Neural cell (in vitro differentiated cells): ENCODE results near the gene TXN. TPM values are rescaled to one million over a fixed set of nuclear protein-coding genes. Genes with fewer than 3 reads are reported as not detected.
"Not testable (repeated sequence)": the region's sequence is repeated elsewhere in the genome, so short reads cannot be mapped to it uniquely, and the experiment has no call there.

Experiments used
- H2AFZ ChIP-seq: fragments of 200-600, 300-800 bp; sonication (generic), shearing (Covaris generic); 2 replicates; pipeline ENCODE4 v1.6.0; 2014; ENCODE audit warnings: low read depth, mild to moderate bottlenecking, antibody characterized with exemption, low read length, moderate library complexity
- H3F3A ChIP-seq: fragments of 200-600 bp; shearing (Covaris generic); 2 replicates; pipeline ENCODE4 v1.6.1; 2016; ENCODE audit warnings: mild to moderate bottlenecking, moderate library complexity, mixed read lengths, antibody characterized with exemption, low read length; ENCODE audit not compliant: insufficient read depth, poor library complexity, severe bottlenecking
- H3K27ac ChIP-seq: fragments of 200-600, 300-800 bp; sonication (generic), shearing (Covaris generic); 2 replicates; pipeline ENCODE4 v1.5.1; 2014; ENCODE audit warnings: mild to moderate bottlenecking, low read length, moderate library complexity
- H3K27me3 ChIP-seq: fragments of 300-800, 200-600 bp; sonication (generic), shearing (Covaris generic); 2 replicates; pipeline ENCODE4 v1.6.0; 2014; ENCODE audit warnings: mild to moderate bottlenecking, low read depth, low read length, moderate library complexity; ENCODE audit not compliant: insufficient read depth
- H3K36me3 ChIP-seq: fragments of 300-800, 200-600 bp; sonication (generic), shearing (Covaris generic); 2 replicates; pipeline ENCODE4 v1.5.1; 2014; ENCODE audit warnings: mild to moderate bottlenecking, antibody characterized with exemption, low read length, moderate library complexity; ENCODE audit not compliant: insufficient read depth
- H3K4me2 ChIP-seq: fragments of 300-800, 200-600 bp; sonication (generic), shearing (Covaris generic); 2 replicates; pipeline ENCODE4 v1.6.0; 2014; ENCODE audit warnings: mild to moderate bottlenecking, low read length
- H3K4me3 ChIP-seq: fragments of 300-800, 200-600 bp; sonication (generic), shearing (Covaris generic); 2 replicates; pipeline ENCODE4 v1.5.1; 2014; ENCODE audit warnings: mild to moderate bottlenecking, low read length, moderate library complexity
- H3K79me2 ChIP-seq: fragments of 200-600 bp; shearing (Covaris generic); replicated peaks from 2 replicates; pipeline ENCODE4 v1.6.0; 2014; ENCODE audit warnings: mild to moderate bottlenecking, low read length, moderate library complexity; ENCODE audit not compliant: insufficient read depth
- H3K9ac ChIP-seq: fragments of 300-800, 200-600 bp; sonication (generic), shearing (Covaris generic); 2 replicates; pipeline ENCODE4 v1.6.1; 2016; ENCODE audit warnings: mild to moderate bottlenecking, low read length, mixed read lengths
- H3K9me2 ChIP-seq: fragments of 200-600 bp; shearing (Covaris generic); 2 replicates; pipeline ENCODE4 v1.6.1; 2016; ENCODE audit warnings: mild to moderate bottlenecking, low read length, mixed read lengths; ENCODE audit not compliant: insufficient read depth
- H3K9me3 ChIP-seq: fragments of 200-600, 300-800 bp; sonication (generic), shearing (Covaris generic); 2 replicates; pipeline ENCODE4 v1.6.1; 2016; ENCODE audit warnings: mild to moderate bottlenecking, mixed run types, low read length, moderate library complexity, mixed read lengths
- H4K20me1 ChIP-seq: fragments of 200-600 bp; shearing (Covaris generic); 2 replicates; pipeline ENCODE4 v1.6.1; 2016; ENCODE audit warnings: mild to moderate bottlenecking, mixed run types; ENCODE audit not compliant: insufficient read depth
- EP300 ChIP-seq: fragments of 450-650 bp; conservative IDR thresholded peaks from 2 replicates; pipeline ENCODE4 v1.6.1; 2014; ENCODE audit warnings: antibody characterized with exemption, mild to moderate bottlenecking, moderate library complexity; ENCODE audit not compliant: poor library complexity, severe bottlenecking
- EZH2 ChIP-seq: fragments of 200-600, 300-800 bp; shearing (Covaris generic), sonication (generic); IDR thresholded peaks from 2 replicates; pipeline ENCODE4 v1.6.1; 2014; ENCODE audit warnings: antibody characterized with exemption, low read length, borderline replicate concordance, mild to moderate bottlenecking; ENCODE audit not compliant: insufficient read depth, poor library complexity, severe bottlenecking
- MXI1 ChIP-seq: fragments of 450-650 bp; conservative IDR thresholded peaks from 2 replicates; pipeline ENCODE4 v1.6.1; 2014; ENCODE audit warnings: antibody characterized with exemption, mild to moderate bottlenecking; ENCODE audit not compliant: poor library complexity, severe bottlenecking
- POLR2AphosphoS5 ChIP-seq: IDR thresholded peaks from 2 replicates; pipeline ENCODE4 v1.6.1; 2012
- RAD21 ChIP-seq: fragments of 450-650 bp; conservative IDR thresholded peaks from 2 replicates; pipeline ENCODE4 v1.6.1; 2014; ENCODE audit warnings: antibody characterized with exemption, mild to moderate bottlenecking, moderate library complexity
- SMC3 ChIP-seq: fragments of 450-650 bp; conservative IDR thresholded peaks from 2 replicates; pipeline ENCODE4 v1.6.1; 2014; ENCODE audit warnings: antibody characterized with exemption, mild to moderate bottlenecking, moderate library complexity; ENCODE audit not compliant: poor library complexity
- TAF1 ChIP-seq: IDR thresholded peaks from 2 replicates; pipeline ENCODE4 v1.6.1; 2012; ENCODE audit warnings: low read depth
- polyA plus RNA-seq: library from polyadenylated mRNA; depleted of rRNA; stranded (reverse); fragments of >200 nt; gene quantifications from 2 replicates; pipeline ENCODE4 v1.2.3, GENCODE V29; 2014
- TF ChIP-seq, protein P1 (sequence below): fragments of 450-650 bp; IDR thresholded peaks from 2 replicates; pipeline ENCODE4 v1.5.1; 2014; ENCODE audit warnings: antibody characterized with exemption, mild to moderate bottlenecking, moderate library complexity; ENCODE audit not compliant: poor library complexity, severe bottlenecking
- TF ChIP-seq, protein P2 (sequence below): IDR thresholded peaks from 2 replicates; pipeline ENCODE4 v1.6.1; 2012; ENCODE audit warnings: borderline replicate concordance

TXN gene
- polyA plus RNA-seq, 1 donor from 2014 or later, result 304 TPM

- not testable (repeated sequence) for H3K4me3 ChIP-seq, H3K27ac ChIP-seq, H3F3A ChIP-seq, H3K4me2 ChIP-seq, H3K36me3 ChIP-seq, H3K9me2 ChIP-seq, H3K27me3 ChIP-seq, H4K20me1 ChIP-seq, H2AFZ ChIP-seq, H3K9ac ChIP-seq, H3K9me3 ChIP-seq
- peaks cover 32% of the 10 kb centered on the region for H3K79me2 ChIP-seq
Measured at GRCh38 chr9:110251770-110252169, 4.5 kb downstream of the TXN start.

GRCh38 chr9:110251212-110251611, 5.1 kb downstream of the TXN start:
- no peak overlapping the region for H3K4me3 ChIP-seq
- peaks cover 32% of the 10 kb centered on the region for H3K79me2 ChIP-seq

DNA sequence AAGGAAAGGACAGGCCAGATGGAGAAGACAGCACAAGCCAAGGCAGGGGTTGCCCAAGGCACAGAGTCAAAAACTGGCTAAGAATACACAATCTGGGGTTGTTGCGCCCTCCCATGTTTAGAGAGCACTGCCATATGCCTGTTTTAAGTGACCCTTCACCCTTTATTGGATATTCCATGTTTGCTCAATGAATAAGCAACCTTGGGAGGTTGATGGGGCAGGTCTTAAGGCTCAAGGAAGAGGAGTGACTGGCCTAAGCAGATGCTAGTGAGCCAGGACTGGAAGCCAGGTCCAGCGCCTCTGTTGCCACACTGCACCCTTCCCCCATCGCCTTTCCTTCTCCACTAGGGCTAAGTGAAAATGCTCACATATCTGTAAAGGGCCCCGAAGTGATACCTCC, 6.7 kb downstream of the TXN start:
- no peak overlapping the region for H3K9ac ChIP-seq
- H3K9me2 ChIP-seq, result no peaks in the 10 kb centered on the region
- no peaks in the 10 kb centered on the region for H4K20me1 ChIP-seq
- H3K4me2 ChIP-seq, result no peak overlapping the region
- H3K4me3 ChIP-seq, result no peak overlapping the region
- no peak for TF ChIP-seq MXI1
- no peak for TF ChIP-seq POLR2AphosphoS5
- no peak for TF ChIP-seq SMC3
- no peak for TF ChIP-seq TAF1
- no peak for TF ChIP-seq RAD21
- TF ChIP-seq, protein P1, sequence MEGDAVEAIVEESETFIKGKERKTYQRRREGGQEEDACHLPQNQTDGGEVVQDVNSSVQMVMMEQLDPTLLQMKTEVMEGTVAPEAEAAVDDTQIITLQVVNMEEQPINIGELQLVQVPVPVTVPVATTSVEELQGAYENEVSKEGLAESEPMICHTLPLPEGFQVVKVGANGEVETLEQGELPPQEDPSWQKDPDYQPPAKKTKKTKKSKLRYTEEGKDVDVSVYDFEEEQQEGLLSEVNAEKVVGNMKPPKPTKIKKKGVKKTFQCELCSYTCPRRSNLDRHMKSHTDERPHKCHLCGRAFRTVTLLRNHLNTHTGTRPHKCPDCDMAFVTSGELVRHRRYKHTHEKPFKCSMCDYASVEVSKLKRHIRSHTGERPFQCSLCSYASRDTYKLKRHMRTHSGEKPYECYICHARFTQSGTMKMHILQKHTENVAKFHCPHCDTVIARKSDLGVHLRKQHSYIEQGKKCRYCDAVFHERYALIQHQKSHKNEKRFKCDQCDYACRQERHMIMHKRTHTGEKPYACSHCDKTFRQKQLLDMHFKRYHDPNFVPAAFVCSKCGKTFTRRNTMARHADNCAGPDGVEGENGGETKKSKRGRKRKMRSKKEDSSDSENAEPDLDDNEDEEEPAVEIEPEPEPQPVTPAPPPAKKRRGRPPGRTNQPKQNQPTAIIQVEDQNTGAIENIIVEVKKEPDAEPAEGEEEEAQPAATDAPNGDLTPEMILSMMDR, result no peak
- TF ChIP-seq, protein P2, sequence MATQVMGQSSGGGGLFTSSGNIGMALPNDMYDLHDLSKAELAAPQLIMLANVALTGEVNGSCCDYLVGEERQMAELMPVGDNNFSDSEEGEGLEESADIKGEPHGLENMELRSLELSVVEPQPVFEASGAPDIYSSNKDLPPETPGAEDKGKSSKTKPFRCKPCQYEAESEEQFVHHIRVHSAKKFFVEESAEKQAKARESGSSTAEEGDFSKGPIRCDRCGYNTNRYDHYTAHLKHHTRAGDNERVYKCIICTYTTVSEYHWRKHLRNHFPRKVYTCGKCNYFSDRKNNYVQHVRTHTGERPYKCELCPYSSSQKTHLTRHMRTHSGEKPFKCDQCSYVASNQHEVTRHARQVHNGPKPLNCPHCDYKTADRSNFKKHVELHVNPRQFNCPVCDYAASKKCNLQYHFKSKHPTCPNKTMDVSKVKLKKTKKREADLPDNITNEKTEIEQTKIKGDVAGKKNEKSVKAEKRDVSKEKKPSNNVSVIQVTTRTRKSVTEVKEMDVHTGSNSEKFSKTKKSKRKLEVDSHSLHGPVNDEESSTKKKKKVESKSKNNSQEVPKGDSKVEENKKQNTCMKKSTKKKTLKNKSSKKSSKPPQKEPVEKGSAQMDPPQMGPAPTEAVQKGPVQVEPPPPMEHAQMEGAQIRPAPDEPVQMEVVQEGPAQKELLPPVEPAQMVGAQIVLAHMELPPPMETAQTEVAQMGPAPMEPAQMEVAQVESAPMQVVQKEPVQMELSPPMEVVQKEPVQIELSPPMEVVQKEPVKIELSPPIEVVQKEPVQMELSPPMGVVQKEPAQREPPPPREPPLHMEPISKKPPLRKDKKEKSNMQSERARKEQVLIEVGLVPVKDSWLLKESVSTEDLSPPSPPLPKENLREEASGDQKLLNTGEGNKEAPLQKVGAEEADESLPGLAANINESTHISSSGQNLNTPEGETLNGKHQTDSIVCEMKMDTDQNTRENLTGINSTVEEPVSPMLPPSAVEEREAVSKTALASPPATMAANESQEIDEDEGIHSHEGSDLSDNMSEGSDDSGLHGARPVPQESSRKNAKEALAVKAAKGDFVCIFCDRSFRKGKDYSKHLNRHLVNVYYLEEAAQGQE, result no peak
- H3K79me2 ChIP-seq, result peaks cover 25% of the 10 kb centered on the region
- peaks cover 2% of the 10 kb centered on the region for H3K36me3 ChIP-seq
- no peak overlapping the region for H2AFZ ChIP-seq
- no peaks in the 10 kb centered on the region for H3K27me3 ChIP-seq
- no peak overlapping the region for H3K27ac ChIP-seq
- no peaks in the 10 kb centered on the region for H3K9me3 ChIP-seq
- H3F3A ChIP-seq, result no peaks in the 10 kb centered on the region

More at GRCh38 chr9:110251212-110251611, 5.1 kb downstream of the TXN start:
- H3K4me2 ChIP-seq, result no peak overlapping the region
- H4K20me1 ChIP-seq, result no peaks in the 10 kb centered on the region
- peaks cover 2% of the 10 kb centered on the region for H3K27me3 ChIP-seq
- no peaks in the 10 kb centered on the region for H3F3A ChIP-seq
- TF ChIP-seq, protein P2, result no peak
- TF ChIP-seq MXI1, result no peak
- TF ChIP-seq POLR2AphosphoS5, result no peak
- TF ChIP-seq TAF1, result no peak
- no peak for TF ChIP-seq EZH2
- no peak for TF ChIP-seq SMC3
- no peak for TF ChIP-seq RAD21
- TF ChIP-seq, protein P1, result no peak
- TF ChIP-seq EP300, result no peak
- H3K9me2 ChIP-seq, result no peaks in the 10 kb centered on the region
- no peaks in the 10 kb centered on the region for H3K36me3 ChIP-seq
- no peak overlapping the region for H3K9ac ChIP-seq
- H2AFZ ChIP-seq, result no peak overlapping the region
- H3K27ac ChIP-seq, result no peak overlapping the region
- no peaks in the 10 kb centered on the region for H3K9me3 ChIP-seq
